ENCODE results near the gene SSRP1.
A peak's percentile ranks its signal among the peaks of the same experiment; 100 is the strongest.

Gene SSRP1

DNA sequence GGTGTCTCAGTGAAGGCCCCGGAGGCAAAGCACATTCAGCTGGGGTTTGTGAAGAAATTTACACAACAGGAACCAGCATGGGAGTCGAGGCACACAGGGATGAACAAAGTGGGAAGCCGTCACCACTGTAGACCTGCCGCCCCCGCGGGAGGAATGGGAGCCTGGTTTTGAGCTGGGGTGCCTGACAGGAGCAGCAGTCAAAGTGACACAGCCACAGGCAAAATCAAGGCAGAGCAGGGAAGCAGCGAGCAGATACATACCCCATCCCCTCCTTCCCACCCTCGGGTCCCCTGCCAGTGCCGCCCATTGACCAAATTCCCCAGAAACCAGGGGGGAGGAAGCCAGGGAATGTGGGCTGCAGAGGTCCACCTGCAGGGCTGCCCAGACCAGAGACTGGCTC lies 23.3 kb upstream of the SSRP1 start:
- H3K9ac ChIP-seq (ENCODE audit: low read length in 2 of 2) = no peak overlapping the region
- no peak overlapping the region for H3K4me3 ChIP-seq (ENCODE audit: low read length in 2 of 2)
- H3K27ac ChIP-seq (ENCODE audit: low read length) = no peak overlapping the region
- H3K27me3 ChIP-seq (ENCODE audit: control insufficient read depth in 1 of 2, insufficient read depth in 2 of 2, low read length in 2 of 2) = no peaks in the 10 kb centered on the region
- H3K9me3 ChIP-seq (ENCODE audit: control insufficient read depth in 2 of 2, low read length in 2 of 2) = no peaks in the 10 kb centered on the region
- H3K4me1 ChIP-seq (ENCODE audit: control insufficient read depth, insufficient read depth, low read length) = no peaks in the 10 kb centered on the region
- no peaks in the 10 kb centered on the region for H3K36me3 ChIP-seq (ENCODE audit: control insufficient read depth in 2 of 2, insufficient read depth in 2 of 2, low read length in 2 of 2)

GRCh38 chr11:57358543-57358961 lies 22.9 kb upstream of the SSRP1 start:
- H3K9me3 ChIP-seq (ENCODE audit: control insufficient read depth in 2 of 2, low read length in 2 of 2) = no peaks in the 10 kb centered on the region

DNA sequence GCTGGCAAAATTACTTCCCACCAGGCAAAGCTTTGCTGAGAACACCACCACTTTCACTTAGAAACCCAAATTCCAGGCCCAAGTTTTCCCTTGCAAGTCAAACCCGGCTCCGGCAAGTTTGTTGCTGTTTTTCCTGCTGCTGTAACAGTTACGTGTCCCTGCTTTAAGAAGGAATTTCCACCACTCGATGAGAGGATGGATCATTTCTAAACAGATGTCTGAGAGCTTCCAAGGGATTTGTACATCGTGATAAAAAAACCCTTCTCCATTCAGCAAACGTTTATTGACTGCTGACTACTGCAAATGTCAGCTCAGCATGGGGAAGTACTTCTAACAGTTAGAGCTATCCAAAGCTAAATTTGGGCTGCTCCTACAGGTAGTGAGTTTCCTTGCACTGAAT lies 22.2 kb upstream of the SSRP1 start:
- Histone ChIP-seq H3K4me3 (ENCODE audit: low read length in 2 of 2) (no peak overlapping the region), H3K4me1 (ENCODE audit: control insufficient read depth, insufficient read depth, low read length) (no peaks in the 10 kb centered on the region), H3K9ac (ENCODE audit: low read length in 2 of 2) (peak overlapping the region in 1 of 2 donors; percentile 6), H3K27me3 (ENCODE audit: control insufficient read depth in 1 of 2, insufficient read depth in 2 of 2, low read length in 2 of 2) (no peaks in the 10 kb centered on the region), H3K27ac (ENCODE audit: low read length) (no peak overlapping the region), H3K36me3 (ENCODE audit: control insufficient read depth in 2 of 2, insufficient read depth in 2 of 2, low read length in 2 of 2) (no peaks in the 10 kb centered on the region), H3K9me3 (ENCODE audit: control insufficient read depth in 2 of 2, low read length in 2 of 2) (no peaks in the 10 kb centered on the region)

More at GRCh38 chr11:57358543-57358961, 22.9 kb upstream of the SSRP1 start:
- no peaks in the 10 kb centered on the region for H3K4me1 ChIP-seq (ENCODE audit: control insufficient read depth, insufficient read depth, low read length)
- no peak overlapping the region for H3K9ac ChIP-seq (ENCODE audit: low read length in 2 of 2)
- no peaks in the 10 kb centered on the region for H3K27me3 ChIP-seq (ENCODE audit: control insufficient read depth in 1 of 2, insufficient read depth in 2 of 2, low read length in 2 of 2)
- no peaks in the 10 kb centered on the region for H3K36me3 ChIP-seq (ENCODE audit: control insufficient read depth in 2 of 2, insufficient read depth in 2 of 2, low read length in 2 of 2)
- no peak overlapping the region for H3K27ac ChIP-seq (ENCODE audit: low read length)
- no peak overlapping the region for H3K4me3 ChIP-seq (ENCODE audit: low read length in 2 of 2)

DNA sequence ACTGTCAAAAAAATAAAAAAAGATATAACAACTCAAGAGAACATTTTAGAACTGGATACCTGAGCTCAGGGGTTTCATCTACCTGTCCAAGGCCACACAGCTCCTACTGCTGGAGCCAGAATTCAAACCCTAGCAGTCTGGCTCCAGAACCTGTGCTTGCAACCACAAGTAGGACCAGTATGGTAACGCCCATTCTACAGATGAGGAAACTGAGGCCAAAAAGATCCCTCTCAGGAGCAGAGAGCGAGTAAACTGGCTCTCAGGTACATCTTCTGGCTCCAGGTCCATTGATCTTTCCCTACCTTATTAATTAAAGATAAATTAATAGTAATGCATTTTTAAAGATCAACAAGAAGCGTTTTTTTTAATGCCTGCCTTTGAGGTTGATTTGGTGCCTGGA lies 21.6 kb upstream of the SSRP1 start:
- Histone ChIP-seq H3K27ac (ENCODE audit: low read length) (no peak overlapping the region), H3K4me1 (ENCODE audit: control insufficient read depth, insufficient read depth, low read length) (no peaks in the 10 kb centered on the region), H3K36me3 (ENCODE audit: control insufficient read depth in 2 of 2, insufficient read depth in 2 of 2, low read length in 2 of 2) (no peaks in the 10 kb centered on the region), H3K9me3 (ENCODE audit: control insufficient read depth in 2 of 2, low read length in 2 of 2) (no peaks in the 10 kb centered on the region), H3K4me3 (ENCODE audit: low read length in 2 of 2) (no peak overlapping the region), H3K27me3 (ENCODE audit: control insufficient read depth in 1 of 2, insufficient read depth in 2 of 2, low read length in 2 of 2) (no peaks in the 10 kb centered on the region), H3K9ac (ENCODE audit: low read length in 2 of 2) (no peak overlapping the region)

- no peak overlapping the region for H3K27ac ChIP-seq (ENCODE audit: low read length)
- H3K27me3 ChIP-seq (ENCODE audit: control insufficient read depth in 1 of 2, insufficient read depth in 2 of 2, low read length in 2 of 2) = no peaks in the 10 kb centered on the region
- no peak overlapping the region for H3K4me3 ChIP-seq (ENCODE audit: low read length in 2 of 2)
- H3K9me3 ChIP-seq (ENCODE audit: control insufficient read depth in 2 of 2, low read length in 2 of 2) = no peaks in the 10 kb centered on the region
- no peaks in the 10 kb centered on the region for H3K36me3 ChIP-seq (ENCODE audit: control insufficient read depth in 2 of 2, insufficient read depth in 2 of 2, low read length in 2 of 2)
- H3K4me1 ChIP-seq (ENCODE audit: control insufficient read depth, insufficient read depth, low read length) = no peaks in the 10 kb centered on the region
- no peak overlapping the region for H3K9ac ChIP-seq (ENCODE audit: low read length in 2 of 2)
These were observed 20.6 kb upstream of the SSRP1 start for GRCh38 chr11:57356268-57356667.

DNA sequence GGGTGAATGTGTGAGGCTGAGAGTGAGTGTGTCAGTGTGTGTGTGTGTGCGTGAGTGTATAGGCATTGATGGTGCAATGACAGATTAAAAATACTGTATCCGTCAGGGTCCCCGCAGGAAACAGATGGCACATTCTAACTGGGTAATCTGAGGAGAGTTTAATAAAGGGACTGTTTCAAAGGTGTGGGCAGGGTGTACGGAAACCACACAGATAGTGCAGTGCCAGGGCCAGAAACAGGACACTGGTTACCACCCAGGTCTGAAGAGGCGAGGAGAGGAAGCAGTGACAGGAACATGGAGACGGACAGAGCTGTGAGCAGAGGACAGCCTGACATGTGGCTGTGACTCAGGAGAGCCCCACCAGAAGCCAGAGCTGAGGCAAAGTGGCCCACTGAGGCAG lies 19.0 kb upstream of the SSRP1 start:
- Histone ChIP-seq H3K9me3 (ENCODE audit: control insufficient read depth in 2 of 2, low read length in 2 of 2) (no peaks in the 10 kb centered on the region), H3K4me1 (ENCODE audit: control insufficient read depth, insufficient read depth, low read length) (peaks cover 2% of the 10 kb centered on the region), H3K36me3 (ENCODE audit: control insufficient read depth in 2 of 2, insufficient read depth in 2 of 2, low read length in 2 of 2) (no peaks in the 10 kb centered on the region), H3K9ac (ENCODE audit: low read length in 2 of 2) (no peak overlapping the region), H3K27ac (ENCODE audit: low read length) (no peak overlapping the region), H3K4me3 (ENCODE audit: low read length in 2 of 2) (no peak overlapping the region), H3K27me3 (ENCODE audit: control insufficient read depth in 1 of 2, insufficient read depth in 2 of 2, low read length in 2 of 2) (no peaks in the 10 kb centered on the region)

DNA sequence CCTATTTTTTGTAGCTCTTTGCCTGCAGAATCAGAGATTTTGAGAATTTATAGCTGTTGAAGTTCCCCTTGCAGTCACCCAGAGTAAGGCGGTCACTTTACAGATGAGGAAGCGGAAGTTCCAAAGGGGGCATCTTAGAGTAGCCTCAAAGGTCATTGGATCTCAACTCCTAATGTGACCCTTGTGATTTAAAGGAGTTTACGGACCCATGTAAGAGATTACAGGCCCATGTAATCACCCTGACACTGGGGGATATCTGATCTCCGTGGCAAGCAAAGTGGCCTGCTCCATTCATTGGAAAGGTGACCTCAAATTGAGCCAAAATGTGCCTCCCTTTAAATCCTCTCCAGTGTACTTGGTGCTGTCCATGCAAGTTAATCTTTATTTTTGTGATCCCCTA lies 18.2 kb upstream of the SSRP1 start:
- no peak overlapping the region for H3K9ac ChIP-seq (ENCODE audit: low read length in 2 of 2)
- H3K9me3 ChIP-seq (ENCODE audit: control insufficient read depth in 2 of 2, low read length in 2 of 2) = no peaks in the 10 kb centered on the region
- H3K4me3 ChIP-seq (ENCODE audit: low read length in 2 of 2) = no peak overlapping the region
- H3K36me3 ChIP-seq (ENCODE audit: control insufficient read depth in 2 of 2, insufficient read depth in 2 of 2, low read length in 2 of 2) = no peaks in the 10 kb centered on the region
- peaks cover 5% of the 10 kb centered on the region for H3K4me1 ChIP-seq (ENCODE audit: control insufficient read depth, insufficient read depth, low read length)
- no peaks in the 10 kb centered on the region for H3K27me3 ChIP-seq (ENCODE audit: control insufficient read depth in 1 of 2, insufficient read depth in 2 of 2, low read length in 2 of 2)
- no peak overlapping the region for H3K27ac ChIP-seq (ENCODE audit: low read length)

GRCh38 chr11:57353446-57353845 lies 17.8 kb upstream of the SSRP1 start:
- Histone ChIP-seq H3K9me3 (ENCODE audit: control insufficient read depth in 2 of 2, low read length in 2 of 2) (no peaks in the 10 kb centered on the region), H3K4me1 (ENCODE audit: control insufficient read depth, insufficient read depth, low read length) (peaks cover 5% of the 10 kb centered on the region), H3K9ac (ENCODE audit: low read length in 2 of 2) (no peak overlapping the region), H3K36me3 (ENCODE audit: control insufficient read depth in 2 of 2, insufficient read depth in 2 of 2, low read length in 2 of 2) (no peaks in the 10 kb centered on the region), H3K4me3 (ENCODE audit: low read length in 2 of 2) (no peak overlapping the region), H3K27ac (ENCODE audit: low read length) (no peak overlapping the region), H3K27me3 (ENCODE audit: control insufficient read depth in 1 of 2, insufficient read depth in 2 of 2, low read length in 2 of 2) (no peaks in the 10 kb centered on the region)

- H3K4me1 ChIP-seq (ENCODE audit: control insufficient read depth, insufficient read depth, low read length) = peaks cover 5% of the 10 kb centered on the region
- H3K4me3 ChIP-seq (ENCODE audit: low read length in 2 of 2) = no peak overlapping the region
- H3K27ac ChIP-seq (ENCODE audit: low read length) = no peak overlapping the region
- H3K9ac ChIP-seq (ENCODE audit: low read length in 2 of 2) = no peak overlapping the region
- no peaks in the 10 kb centered on the region for H3K9me3 ChIP-seq (ENCODE audit: control insufficient read depth in 2 of 2, low read length in 2 of 2)
- no peaks in the 10 kb centered on the region for H3K27me3 ChIP-seq (ENCODE audit: control insufficient read depth in 1 of 2, insufficient read depth in 2 of 2, low read length in 2 of 2)
- H3K36me3 ChIP-seq (ENCODE audit: control insufficient read depth in 2 of 2, insufficient read depth in 2 of 2, low read length in 2 of 2) = no peaks in the 10 kb centered on the region
These were observed 17.3 kb upstream of the SSRP1 start for GRCh38 chr11:57353036-57353435.

- Histone ChIP-seq H3K27ac (ENCODE audit: low read length) (no peak overlapping the region), H3K9me3 (ENCODE audit: control insufficient read depth in 2 of 2, low read length in 2 of 2) (no peaks in the 10 kb centered on the region), H3K36me3 (ENCODE audit: control insufficient read depth in 2 of 2, insufficient read depth in 2 of 2, low read length in 2 of 2) (no peaks in the 10 kb centered on the region), H3K4me3 (ENCODE audit: low read length in 2 of 2) (peak overlapping the region in 1 of 2 donors; percentile 22), H3K4me1 (ENCODE audit: control insufficient read depth, insufficient read depth, low read length) (peaks cover 5% of the 10 kb centered on the region), H3K9ac (ENCODE audit: low read length in 2 of 2) (no peak overlapping the region), H3K27me3 (ENCODE audit: control insufficient read depth in 1 of 2, insufficient read depth in 2 of 2, low read length in 2 of 2) (no peaks in the 10 kb centered on the region)
These were observed 14.0 kb upstream of the SSRP1 start for GRCh38 chr11:57349491-57350274.

DNA sequence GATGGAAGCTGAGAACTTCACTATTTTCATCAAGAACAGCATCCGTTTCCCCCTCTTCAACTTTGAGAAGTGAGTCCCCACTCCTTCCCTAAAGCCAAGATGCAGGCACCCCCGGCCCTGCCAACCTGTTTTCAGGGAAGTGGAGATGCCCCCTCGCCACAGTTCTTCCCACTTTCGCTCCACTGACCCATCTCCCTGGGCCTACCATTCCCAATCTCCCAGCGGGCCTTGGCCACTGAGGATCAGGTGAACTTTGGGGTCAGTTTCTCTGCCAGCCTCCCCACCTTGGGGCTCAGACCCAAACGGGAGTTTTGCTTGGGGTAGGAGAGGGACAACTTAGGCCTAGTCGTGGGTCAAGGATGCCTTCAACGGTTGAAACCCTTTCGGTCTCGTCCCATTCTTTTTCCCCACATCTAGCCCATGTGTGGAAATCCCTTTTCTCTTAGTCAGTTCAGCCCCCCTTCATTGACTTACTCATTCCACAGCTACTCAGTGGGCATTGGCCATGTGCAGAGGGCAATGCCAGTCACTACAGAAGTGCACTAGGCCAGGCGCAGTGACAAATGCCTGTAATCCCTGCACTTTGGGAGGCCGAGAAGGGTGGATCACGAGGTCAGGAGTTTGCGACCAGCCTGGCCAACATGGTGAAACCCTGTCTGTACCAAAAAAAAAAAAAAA lies 13.1 kb upstream of the SSRP1 start:
- Histone ChIP-seq H3K27ac (ENCODE audit: low read length) (no peak overlapping the region), H3K9ac (ENCODE audit: low read length in 2 of 2) (no peak overlapping the region), H3K36me3 (ENCODE audit: control insufficient read depth in 2 of 2, insufficient read depth in 2 of 2, low read length in 2 of 2) (no peaks in the 10 kb centered on the region), H3K4me1 (ENCODE audit: control insufficient read depth, insufficient read depth, low read length) (peaks cover 5% of the 10 kb centered on the region), H3K4me3 (ENCODE audit: low read length in 2 of 2) (no peak overlapping the region), H3K9me3 (ENCODE audit: control insufficient read depth in 2 of 2, low read length in 2 of 2) (no peaks in the 10 kb centered on the region), H3K27me3 (ENCODE audit: control insufficient read depth in 1 of 2, insufficient read depth in 2 of 2, low read length in 2 of 2) (no peaks in the 10 kb centered on the region)

Data from stomach smooth muscle (tissue), 2 donors.